Breast epithelium (tissue), 4 donors: ENCODE measurements around the gene LRRFIP2. TPM values are rescaled to one million over a fixed set of nuclear protein-coding genes. Genes with fewer than 3 reads are reported as not detected.

Source experiments
- DNase-seq, 2 donors: peaks; one replicate each; pipeline ENCODE4 v3.0.0-alpha.2; 2019; ENCODE audit warnings: low spot score in 2 of 2
- H3K27ac ChIP-seq, 2 donors: fragments of 200-600 bp; sonication (generic) in 1 of 2; one replicate each; pipeline ENCODE4 v1.5.1; 2016 to 2019; ENCODE audit warnings: mild to moderate bottlenecking in 1 of 2
- H3K27me3 ChIP-seq, 2 donors: fragments of 200-600 bp; sonication (generic) in 1 of 2; one replicate each; pipeline versions ENCODE4 v1.5.1 to v1.6.0; 2017 to 2019; ENCODE audit warnings: control low read depth in 1 of 2, mild to moderate bottlenecking in 1 of 2
- H3K36me3 ChIP-seq: fragments of 200-600 bp; one replicate; pipeline ENCODE4 v1.5.1; 2019
- H3K4me1 ChIP-seq, 2 donors: fragments of 200-600 bp; sonication (generic); one replicate each; pipeline ENCODE4 v1.5.1; 2016 to 2019; ENCODE audit warnings: control low read depth in 1 of 2
- H3K4me3 ChIP-seq, 3 donors: fragments of 200-600 bp; sonication (generic); 1 replicate in 2 of 3; 2 replicates in 1 of 3; pipeline ENCODE4 v1.5.1; 2016 to 2019; ENCODE audit warnings: mild to moderate bottlenecking in 3 of 3, moderate library complexity in 2 of 3
- H3K9me3 ChIP-seq, 2 donors: fragments of 200-600 bp; sonication (generic) in 1 of 2; one replicate each; pipeline ENCODE4 v1.5.1; 2016 to 2019; ENCODE audit warnings: control low read depth in 1 of 2
- POLR2A ChIP-seq: fragments of 450-650 bp; IDR thresholded peaks from one replicate; pipeline ENCODE4 v1.6.1; 2016; ENCODE audit warnings: antibody characterized with exemption, mild to moderate bottlenecking, moderate library complexity
- POLR2AphosphoS5 ChIP-seq, 3 donors: sonication (generic); formaldehyde crosslinking; IDR thresholded peaks; one replicate each; pipeline ENCODE4 v1.6.1; 2017; ENCODE audit warnings: antibody characterized with exemption in 3 of 3
- intact Hi-C: fragments of 100-400 bp; cut with DNase I; formaldehyde crosslinking; loops from one replicate; pipeline ENCODE4 v1.15.1; 2023; ENCODE audit warnings: low total_unique reads
- total RNA-seq, 3 donors: library from RNA; depleted of rRNA; stranded (reverse); fragments of >200 nt; gene quantifications; one replicate each; pipeline ENCODE4 v1.1.0, GENCODE V29; 2016
- TF ChIP-seq, protein P1 (sequence below), 3 donors: fragments of 450-650 bp; IDR thresholded peaks; one replicate each; pipeline ENCODE4 v1.5.1; 2016 to 2017; ENCODE audit warnings: antibody characterized with exemption in 3 of 3, mild to moderate bottlenecking in 3 of 3, moderate library complexity in 3 of 3

Gene LRRFIP2
- total RNA-seq, 3 donors from 2014 or later: 50.2 to 65.9 (median 65.9) TPM

DNA sequence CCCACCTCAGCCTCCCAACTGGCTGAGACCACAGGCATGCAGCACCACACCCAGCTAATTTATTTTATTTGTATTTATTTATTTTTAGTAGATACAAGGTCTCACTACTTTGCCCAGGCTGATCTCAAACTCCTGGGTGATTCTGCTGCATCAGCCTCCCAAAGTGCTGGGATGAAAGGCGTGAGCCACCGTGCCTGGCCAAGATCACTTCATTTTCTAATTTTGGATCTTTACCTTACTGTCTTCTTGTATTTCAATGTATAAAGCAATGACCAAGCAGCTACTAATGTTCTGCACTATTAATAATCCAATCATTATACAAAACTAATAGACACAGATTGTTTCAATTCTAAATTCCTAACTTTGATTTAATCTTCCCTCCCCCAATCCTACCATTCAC lies 56.2 kb downstream of the LRRFIP2 start:
- intact Hi-C loops: no loop called here

DNA sequence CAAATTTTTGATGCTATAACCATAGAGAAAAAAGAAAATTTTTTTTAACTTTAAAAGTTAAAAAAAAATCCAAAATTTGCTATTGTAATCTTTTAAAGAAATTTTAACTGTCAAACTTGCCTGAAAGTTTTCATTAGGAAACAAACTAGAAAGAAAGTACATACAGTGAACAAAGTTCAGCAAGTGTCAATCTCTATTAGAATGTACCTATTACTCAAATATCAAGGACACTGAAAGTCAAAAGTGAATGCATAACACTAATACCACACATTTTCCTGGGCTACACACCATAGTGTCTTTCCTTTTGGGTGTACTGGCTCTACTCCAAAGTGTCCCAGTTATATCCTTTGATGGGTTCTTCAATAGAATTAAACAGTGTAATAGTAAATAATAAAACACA lies 56.8 kb downstream of the LRRFIP2 start:
- no peak for TF ChIP-seq POLR2A
- TF ChIP-seq, protein P1, sequence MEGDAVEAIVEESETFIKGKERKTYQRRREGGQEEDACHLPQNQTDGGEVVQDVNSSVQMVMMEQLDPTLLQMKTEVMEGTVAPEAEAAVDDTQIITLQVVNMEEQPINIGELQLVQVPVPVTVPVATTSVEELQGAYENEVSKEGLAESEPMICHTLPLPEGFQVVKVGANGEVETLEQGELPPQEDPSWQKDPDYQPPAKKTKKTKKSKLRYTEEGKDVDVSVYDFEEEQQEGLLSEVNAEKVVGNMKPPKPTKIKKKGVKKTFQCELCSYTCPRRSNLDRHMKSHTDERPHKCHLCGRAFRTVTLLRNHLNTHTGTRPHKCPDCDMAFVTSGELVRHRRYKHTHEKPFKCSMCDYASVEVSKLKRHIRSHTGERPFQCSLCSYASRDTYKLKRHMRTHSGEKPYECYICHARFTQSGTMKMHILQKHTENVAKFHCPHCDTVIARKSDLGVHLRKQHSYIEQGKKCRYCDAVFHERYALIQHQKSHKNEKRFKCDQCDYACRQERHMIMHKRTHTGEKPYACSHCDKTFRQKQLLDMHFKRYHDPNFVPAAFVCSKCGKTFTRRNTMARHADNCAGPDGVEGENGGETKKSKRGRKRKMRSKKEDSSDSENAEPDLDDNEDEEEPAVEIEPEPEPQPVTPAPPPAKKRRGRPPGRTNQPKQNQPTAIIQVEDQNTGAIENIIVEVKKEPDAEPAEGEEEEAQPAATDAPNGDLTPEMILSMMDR (IDR thresholded peaks at IDR 0.05): no peak
- TF ChIP-seq POLR2AphosphoS5 (IDR thresholded peaks at IDR 0.05): no peak
- DNase-seq: no peak
- no peaks in the 10 kb centered on the region for H3K4me1 ChIP-seq
- no peak overlapping the region for H3K4me3 ChIP-seq
- intact Hi-C loops: no loop called here
- no peak overlapping the region for H3K27ac ChIP-seq
- no peaks in the 10 kb centered on the region for H3K27me3 ChIP-seq
- no peaks in the 10 kb centered on the region for H3K9me3 ChIP-seq
- no peaks in the 10 kb centered on the region for H3K36me3 ChIP-seq

More for the DNA sequence above, 56.2 kb downstream of the LRRFIP2 start:
- Histone ChIP-seq H3K36me3 (no peaks in the 10 kb centered on the region), H3K9me3 (no peaks in the 10 kb centered on the region), H3K4me3 (no peak overlapping the region), H3K27ac (no peak overlapping the region), H3K4me1 (no peaks in the 10 kb centered on the region), H3K27me3 (no peaks in the 10 kb centered on the region)
- DNase-seq: no peak
- TF ChIP-seq, protein P1 (IDR thresholded peaks at IDR 0.05): no peak

DNA sequence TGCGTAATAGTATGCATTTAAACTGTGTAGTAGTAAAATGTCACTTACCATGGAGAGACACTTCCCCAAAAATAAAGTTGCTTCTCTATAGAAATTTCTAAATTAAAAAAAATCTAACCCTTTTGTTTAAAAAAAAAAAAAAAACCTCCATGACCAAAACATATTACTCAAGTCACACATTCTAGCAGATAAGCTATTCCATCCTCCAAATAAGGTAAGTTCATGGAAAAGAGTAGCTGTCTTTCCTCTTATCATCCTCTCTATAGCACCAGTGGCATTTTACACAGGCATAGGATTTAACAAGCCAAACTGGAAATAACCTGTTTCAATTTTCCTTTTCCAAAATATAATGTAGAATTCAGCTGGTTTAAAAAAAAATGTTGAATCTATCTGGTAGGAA lies 57.4 kb downstream of the LRRFIP2 start:
- H3K27me3 ChIP-seq: no peaks in the 10 kb centered on the region
- DNase-seq: no peak
- H3K27ac ChIP-seq: no peak overlapping the region
- intact Hi-C loops: no loop called here
- no peaks in the 10 kb centered on the region for H3K36me3 ChIP-seq
- no peaks in the 10 kb centered on the region for H3K9me3 ChIP-seq
- H3K4me3 ChIP-seq: no peak overlapping the region
- H3K4me1 ChIP-seq: no peaks in the 10 kb centered on the region
- TF ChIP-seq POLR2AphosphoS5 (IDR thresholded peaks at IDR 0.05): no peak
- TF ChIP-seq, protein P1 (IDR thresholded peaks at IDR 0.05): no peak
- TF ChIP-seq POLR2A: no peak

DNA sequence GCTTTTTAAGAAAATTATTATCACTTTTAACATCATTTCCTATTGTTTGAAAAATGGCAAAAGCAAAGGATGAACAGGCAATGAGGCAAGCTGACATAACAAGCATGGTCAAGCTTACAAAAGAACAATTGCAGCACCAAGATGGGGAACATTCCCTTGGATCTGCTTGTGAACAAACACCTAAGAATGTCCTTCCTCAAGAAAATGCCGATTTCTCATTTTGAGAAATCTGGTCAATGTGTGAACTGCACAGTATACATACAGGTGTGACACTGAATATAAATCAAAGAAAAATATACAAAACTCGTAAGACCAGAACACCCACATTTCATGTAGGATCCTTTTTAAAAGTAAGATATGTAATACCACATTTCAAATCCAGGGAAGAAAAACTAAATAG lies 58.9 kb downstream of the LRRFIP2 start:
- TF ChIP-seq POLR2A: no peak
- TF ChIP-seq POLR2AphosphoS5 (IDR thresholded peaks at IDR 0.05): no peak
- TF ChIP-seq, protein P1 (IDR thresholded peaks at IDR 0.05): no peak
- H3K4me3 ChIP-seq: no peak overlapping the region
- H3K27ac ChIP-seq: no peak overlapping the region
- no peaks in the 10 kb centered on the region for H3K36me3 ChIP-seq
- intact Hi-C loops: no loop called here
- no peak for DNase-seq
- H3K9me3 ChIP-seq: no peaks in the 10 kb centered on the region
- no peaks in the 10 kb centered on the region for H3K4me1 ChIP-seq
- no peaks in the 10 kb centered on the region for H3K27me3 ChIP-seq

DNA sequence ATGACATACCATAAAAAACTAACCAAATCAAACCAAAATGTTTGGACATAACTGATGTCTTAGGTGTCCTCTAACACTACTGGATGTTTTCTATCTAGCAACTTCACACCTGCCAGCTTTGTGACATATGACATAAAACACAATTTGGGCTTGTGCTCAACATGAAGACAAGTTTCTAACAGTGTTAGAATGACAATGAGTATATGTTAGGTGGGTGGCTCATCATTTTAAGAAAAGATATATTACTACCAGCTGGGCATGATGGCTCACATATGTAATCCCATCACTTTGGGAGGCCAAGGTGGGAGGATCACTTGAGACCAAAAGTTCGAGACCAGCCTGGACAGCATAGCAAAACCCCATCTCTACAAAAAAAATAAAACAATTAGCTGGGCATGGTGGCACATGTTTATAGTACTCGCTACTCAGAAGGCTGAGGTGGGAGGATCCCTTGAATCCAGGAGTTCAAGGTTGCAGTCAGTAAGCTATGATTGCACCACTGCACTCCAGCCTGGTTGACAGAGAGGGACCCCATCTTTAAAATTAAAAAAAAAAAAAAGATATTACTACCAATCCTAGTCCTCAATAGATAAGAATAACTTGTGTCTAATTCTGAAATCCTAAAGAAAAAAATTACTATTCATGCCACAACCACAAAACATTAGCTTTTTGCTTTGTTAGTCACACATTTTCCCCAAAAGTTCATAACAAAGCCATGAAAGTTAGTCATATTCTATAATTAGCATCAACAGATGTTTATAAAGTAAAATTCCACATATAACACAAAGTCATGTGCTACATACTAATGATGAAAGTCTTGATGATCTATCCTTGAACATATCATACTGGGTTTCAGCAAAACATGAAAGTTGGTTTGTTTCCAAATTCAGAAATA lies 59.9 kb downstream of the LRRFIP2 start:
- Histone ChIP-seq H3K27ac (peak overlapping the region in 1 of 2 donors; percentile 26), H3K27me3 (no peaks in the 10 kb centered on the region), H3K36me3 (no peaks in the 10 kb centered on the region), H3K9me3 (no peaks in the 10 kb centered on the region), H3K4me3 (no peak overlapping the region), H3K4me1 (no peaks in the 10 kb centered on the region)
- intact Hi-C loops: no loop called here
- no peak for DNase-seq
- TF ChIP-seq POLR2A: no peak
- no peak for TF ChIP-seq POLR2AphosphoS5 (IDR thresholded peaks at IDR 0.05)
- TF ChIP-seq, protein P1 (IDR thresholded peaks at IDR 0.05): no peak
